HG02973 (cell line): Measurements from ENCODE around the gene ANKRD30A.
"Not testable (repeated sequence)": the region's sequence is repeated elsewhere in the genome, so short reads cannot be mapped to it uniquely, and the experiment has no call there.

Experiments
- ATAC-seq: cut with Tn5 transposase; IDR thresholded peaks from one replicate; pipeline ENCODE4 v1.9.1; 2021; ENCODE audit warnings: moderate library complexity; ENCODE audit not compliant: unreplicated experiment

The ANKRD30A gene

GRCh38 chr10:37125191-37125732 is at the start of gene ANKRD30A:
ANKRD30A (plus strand) TSS chr10:37125598; CDS start chr10:37125788, 190 bp downstream.
- ATAC-seq = no peak

GRCh38 chr10:37076083-37076482 is 49.3 kb upstream of the ANKRD30A start:
- not testable (repeated sequence) for ATAC-seq

GRCh38 chr10:37095792-37096573 is 29.4 kb upstream of the ANKRD30A start:
- no peak for ATAC-seq

GRCh38 chr10:37101261-37101660 is 24.1 kb upstream of the ANKRD30A start:
- no peak for ATAC-seq

GRCh38 chr10:37109000-37109399 is 16.4 kb upstream of the ANKRD30A start:
- no peak for ATAC-seq

- no peak for ATAC-seq
Measured at GRCh38 chr10:37124532-37124931, 866 bp upstream of the ANKRD30A start.

- ATAC-seq = no peak
Measured at GRCh38 chr10:37125921-37126320, 523 bp downstream of the ANKRD30A start.

GRCh38 chr10:37146443-37146842 is 21.0 kb downstream of the ANKRD30A start:
- ATAC-seq = no peak

GRCh38 chr10:37162430-37162829 is 37.0 kb downstream of the ANKRD30A start:
- not testable (repeated sequence) for ATAC-seq

GRCh38 chr10:37171945-37172344 is 46.5 kb downstream of the ANKRD30A start:
- not testable (repeated sequence) for ATAC-seq

- not testable (repeated sequence) for ATAC-seq
Measured at GRCh38 chr10:37178296-37178695, 52.9 kb downstream of the ANKRD30A start.

- not testable (repeated sequence) for ATAC-seq
Measured at GRCh38 chr10:37182719-37183118, 57.3 kb downstream of the ANKRD30A start.

- no peak for ATAC-seq
Measured at GRCh38 chr10:37206132-37206531, 80.7 kb downstream of the ANKRD30A start.

GRCh38 chr10:37220866-37221265 is 95.5 kb downstream of the ANKRD30A start:
- ATAC-seq = no peak

GRCh38 chr10:37222046-37222445 is 96.6 kb downstream of the ANKRD30A start:
- no peak for ATAC-seq

- ATAC-seq = no peak
Measured at GRCh38 chr10:37225163-37225562, 99.8 kb downstream of the ANKRD30A start.

- no peak for ATAC-seq
Measured at GRCh38 chr10:37226524-37226923, 101.1 kb downstream of the ANKRD30A start.

- ATAC-seq = no peak
Measured at GRCh38 chr10:37234692-37235091, 109.3 kb downstream of the ANKRD30A start.

GRCh38 chr10:37236093-37236492 is 110.7 kb downstream of the ANKRD30A start:
- ATAC-seq = no peak

GRCh38 chr10:37240223-37240622 is 114.8 kb downstream of the ANKRD30A start:
- no peak for ATAC-seq

- no peak for ATAC-seq
Measured at GRCh38 chr10:37246637-37247036, 121.2 kb downstream of the ANKRD30A start.

- ATAC-seq = not testable (repeated sequence)
Measured at GRCh38 chr10:37255837-37256236, 130.4 kb downstream of the ANKRD30A start.
